GM18873 (cell line): Measurements from ENCODE around the gene DNAH8.
"Not testable (repeated sequence)": the region's sequence is repeated elsewhere in the genome, so short reads cannot be mapped to it uniquely, and the experiment has no call there.

Experiments used
- ATAC-seq: cut with Tn5 transposase; IDR thresholded peaks from one replicate; pipeline ENCODE4 v1.9.1; 2021; ENCODE audit warnings: mild to moderate bottlenecking, moderate library complexity, moderate number of reproducible peaks; ENCODE audit not compliant: unreplicated experiment, low FRiP score

Gene DNAH8

GRCh38 chr6:38867726-38868125 lies 152.6 kb downstream of the DNAH8 start:
- ATAC-seq: no peak

- ATAC-seq: no peak
These were observed 156.8 kb downstream of the DNAH8 start for GRCh38 chr6:38871741-38872568.

- ATAC-seq: no peak
These were observed 157.9 kb downstream of the DNAH8 start for GRCh38 chr6:38873001-38873400.

GRCh38 chr6:38873816-38874215 lies 158.7 kb downstream of the DNAH8 start:
- not testable (repeated sequence) for ATAC-seq

- no peak for ATAC-seq
These were observed 161.4 kb downstream of the DNAH8 start for GRCh38 chr6:38876475-38876874.

GRCh38 chr6:38877721-38878120 lies 162.6 kb downstream of the DNAH8 start:
- no peak for ATAC-seq

GRCh38 chr6:38882157-38882556 lies 167.0 kb downstream of the DNAH8 start:
- ATAC-seq: no peak

GRCh38 chr6:38897507-38897906 lies 182.4 kb downstream of the DNAH8 start:
- ATAC-seq: no peak

GRCh38 chr6:38901802-38902522 lies 186.9 kb downstream of the DNAH8 start:
- no peak for ATAC-seq

GRCh38 chr6:38906582-38906981 lies 191.5 kb downstream of the DNAH8 start:
- no peak for ATAC-seq

GRCh38 chr6:38907264-38907663 lies 192.2 kb downstream of the DNAH8 start:
- ATAC-seq: no peak

GRCh38 chr6:38909015-38909730 lies 194.1 kb downstream of the DNAH8 start:
- no peak for ATAC-seq

GRCh38 chr6:38910207-38910606 lies 195.1 kb downstream of the DNAH8 start:
- no peak for ATAC-seq

GRCh38 chr6:38912378-38912777 lies 197.3 kb downstream of the DNAH8 start:
- ATAC-seq: no peak

GRCh38 chr6:38915205-38915925 lies 200.3 kb downstream of the DNAH8 start:
- ATAC-seq: no peak

GRCh38 chr6:38921540-38921939 lies 206.4 kb downstream of the DNAH8 start:
- ATAC-seq: not testable (repeated sequence)

- ATAC-seq: no peak
These were observed 209.8 kb downstream of the DNAH8 start for GRCh38 chr6:38924791-38925509.

- no peak for ATAC-seq
These were observed 214.4 kb downstream of the DNAH8 start for GRCh38 chr6:38929560-38929959.

GRCh38 chr6:38933426-38933825 lies 218.3 kb downstream of the DNAH8 start:
- no peak for ATAC-seq

- ATAC-seq: no peak
These were observed 219.9 kb downstream of the DNAH8 start for GRCh38 chr6:38935051-38935450.
